Kidney (tissue), 14 donors: ENCODE measurements around the gene USP47. TPM values are rescaled to one million over a fixed set of nuclear protein-coding genes. Genes with fewer than 3 reads are reported as not detected.

Source experiments
- DNase-seq, 5 donors: peaks; one replicate each; pipeline ENCODE4 v3.0.0-alpha.2; 2013 to 2020
- FAIRE-seq: peaks from 2 replicates; lab custom pipeline; 2012; peaks lifted over from hg19 to GRCh38; lab: Jason Lieb, UNC
- H3K27ac ChIP-seq, 2 donors: one replicate each; pipeline ENCODE4 v1.7.0; 2013; ENCODE audit warnings: low read depth in 2 of 2, low read length in 2 of 2, inconsistent platforms in 1 of 2
- H3K27me3 ChIP-seq: one replicate; pipeline ENCODE4 v1.7.1; 2013; ENCODE audit warnings: low read length, inconsistent platforms; ENCODE audit not compliant: control insufficient read depth, insufficient read depth
- H3K36me3 ChIP-seq, 3 donors: one replicate each; pipeline versions ENCODE4 v1.7.0 to v1.7.1; 2013; ENCODE audit warnings: low read length in 3 of 3, control low read depth in 1 of 3, inconsistent platforms in 1 of 3; ENCODE audit not compliant: insufficient read depth in 3 of 3, control insufficient read depth in 2 of 3
- H3K4me1 ChIP-seq, 3 donors: one replicate each; pipeline versions ENCODE4 v1.7.0 to v1.7.1; 2013; ENCODE audit warnings: low read length in 3 of 3, inconsistent platforms in 1 of 3, low read depth in 1 of 3; ENCODE audit not compliant: control insufficient read depth in 2 of 3, insufficient read depth in 2 of 3
- H3K4me3 ChIP-seq, 3 donors: one replicate each; pipeline versions ENCODE4 v1.7.0 to v1.8.1; 2013; ENCODE audit warnings: low read length in 3 of 3, control low read depth in 1 of 3, inconsistent platforms in 1 of 3
- H3K9ac ChIP-seq, 3 donors: one replicate each; pipeline versions ENCODE4 v1.7.0 to v1.7.1; 2013; ENCODE audit warnings: low read length in 3 of 3, control low read depth in 1 of 3, inconsistent platforms in 1 of 3
- H3K9me3 ChIP-seq, 3 donors: one replicate each; pipeline versions ENCODE4 v1.7.0 to v1.7.1; 2013; ENCODE audit warnings: low read length in 3 of 3, control low read depth in 1 of 3, inconsistent platforms in 1 of 3; ENCODE audit not compliant: control insufficient read depth in 2 of 3, insufficient read depth in 1 of 3
- intact Hi-C: fragments of 100-400 bp; cut with DNase I; formaldehyde crosslinking; loops from one replicate; pipeline ENCODE4 v1.11.1; 2022
- polyA plus RNA-seq: library from polyadenylated mRNA; stranded (reverse); fragments of 350-450 nt; fragmentation: Illumina TruSeq; extraction: RNeasy Lipid Tissue Mini Kit (QIAGEN cat#74804); gene quantifications from one replicate; pipeline ENCODE4 v1.2.3, GENCODE V29; 2014; ENCODE audit warnings: low read depth, low replicate concordance; ENCODE audit not compliant: insufficient read depth
- total RNA-seq: library from RNA; stranded (reverse); fragmentation: NEBNext Ultra II Directional; extraction: Animal tissue kit (Norgen Biotek cat#: 25700); gene quantifications from one replicate; pipeline ENCODE4 v1.2.1, GENCODE V29; 2021
- TF ChIP-seq, protein P1 (sequence below): IDR thresholded peaks from 3 replicates; pipeline ENCODE4 v1.5.1; 2012; ENCODE audit warnings: mild to moderate bottlenecking, moderate library complexity, borderline replicate concordance; ENCODE audit not compliant: insufficient read depth; ENCODE audit errors: extremely low read depth
- donor health status: control.
- donor health status: control.
- donor health status: control.
- donor health status: control.
- donor health status: control.
- donor health status: DM: yes; HTN: yes; CAD: no.
- donor health status: Normal renal cell carcinoma (clear cell type).

USP47 gene
- total and polyA plus RNA-seq, 2 donors from 2014 or later: 16.3 to 43.3 TPM

GRCh38 chr11:11880179-11880578 is 38.4 kb downstream of the USP47 start:
- TF ChIP-seq, protein P1, sequence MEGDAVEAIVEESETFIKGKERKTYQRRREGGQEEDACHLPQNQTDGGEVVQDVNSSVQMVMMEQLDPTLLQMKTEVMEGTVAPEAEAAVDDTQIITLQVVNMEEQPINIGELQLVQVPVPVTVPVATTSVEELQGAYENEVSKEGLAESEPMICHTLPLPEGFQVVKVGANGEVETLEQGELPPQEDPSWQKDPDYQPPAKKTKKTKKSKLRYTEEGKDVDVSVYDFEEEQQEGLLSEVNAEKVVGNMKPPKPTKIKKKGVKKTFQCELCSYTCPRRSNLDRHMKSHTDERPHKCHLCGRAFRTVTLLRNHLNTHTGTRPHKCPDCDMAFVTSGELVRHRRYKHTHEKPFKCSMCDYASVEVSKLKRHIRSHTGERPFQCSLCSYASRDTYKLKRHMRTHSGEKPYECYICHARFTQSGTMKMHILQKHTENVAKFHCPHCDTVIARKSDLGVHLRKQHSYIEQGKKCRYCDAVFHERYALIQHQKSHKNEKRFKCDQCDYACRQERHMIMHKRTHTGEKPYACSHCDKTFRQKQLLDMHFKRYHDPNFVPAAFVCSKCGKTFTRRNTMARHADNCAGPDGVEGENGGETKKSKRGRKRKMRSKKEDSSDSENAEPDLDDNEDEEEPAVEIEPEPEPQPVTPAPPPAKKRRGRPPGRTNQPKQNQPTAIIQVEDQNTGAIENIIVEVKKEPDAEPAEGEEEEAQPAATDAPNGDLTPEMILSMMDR: no peak
- Histone ChIP-seq H3K9me3 (no peaks in the 10 kb centered on the region), H3K36me3 (peaks cover 3 to 6% (median 4%) of the 10 kb centered on the region in 3 donors), H3K9ac (no peak overlapping the region), H3K27ac (no peak overlapping the region), H3K4me3 (no peak overlapping the region), H3K27me3 (no peaks in the 10 kb centered on the region), H3K4me1 (no peaks in the 10 kb centered on the region)
- DNase-seq: no peak
- intact Hi-C loops: no loop called here
- FAIRE-seq: no peak

GRCh38 chr11:11882539-11882938 is 40.8 kb downstream of the USP47 start:
- Histone ChIP-seq H3K9ac (no peak overlapping the region), H3K9me3 (no peaks in the 10 kb centered on the region), H3K36me3 (peaks cover 6 to 26% (median 10%) of the 10 kb centered on the region in 3 donors), H3K4me3 (no peak overlapping the region), H3K27ac (no peak overlapping the region), H3K4me1 (no peaks in the 10 kb centered on the region), H3K27me3 (no peaks in the 10 kb centered on the region)
- FAIRE-seq (no peak), DNase-seq (no peak)
- TF ChIP-seq, protein P1: no peak
- intact Hi-C loops: no loop called here

DNA sequence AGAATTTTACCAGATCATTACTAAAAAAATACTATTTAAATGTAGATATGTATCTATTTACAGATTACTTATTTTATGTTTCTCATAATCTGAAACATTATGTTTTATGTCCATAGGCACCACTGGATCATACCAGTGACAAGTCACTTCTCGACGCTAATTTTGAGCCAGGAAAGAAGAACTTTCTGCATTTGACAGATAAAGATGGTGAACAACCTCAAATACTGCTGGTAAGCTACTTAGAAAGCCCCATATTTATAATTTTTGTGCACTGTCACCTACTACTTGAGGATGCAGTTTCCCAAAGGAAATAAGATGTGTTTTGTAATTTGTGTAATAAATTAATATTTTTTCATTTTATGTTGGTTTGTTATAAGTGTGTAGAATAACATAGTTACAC is 42.6 kb downstream of the USP47 start:
- TF ChIP-seq, protein P1: no peak
- H3K4me1 ChIP-seq: no peaks in the 10 kb centered on the region
- no peak for FAIRE-seq

GRCh38 chr11:11884774-11885481 is 43.2 kb downstream of the USP47 start:
- Histone ChIP-seq H3K9ac (no peak overlapping the region), H3K27ac (no peak overlapping the region), H3K4me3 (no peak overlapping the region), H3K27me3 (no peaks in the 10 kb centered on the region), H3K9me3 (no peaks in the 10 kb centered on the region), H3K4me1 (no peaks in the 10 kb centered on the region), H3K36me3 (peaks cover 6 to 26% (median 10%) of the 10 kb centered on the region in 3 donors)
- TF ChIP-seq, protein P1: no peak
- intact Hi-C loops: no loop called here
- no peak for DNase-seq
- FAIRE-seq: no peak

More for the DNA sequence above, 42.6 kb downstream of the USP47 start:
- no peak for DNase-seq
- Histone ChIP-seq H3K4me3 (no peak overlapping the region), H3K9me3 (no peaks in the 10 kb centered on the region), H3K27me3 (no peaks in the 10 kb centered on the region), H3K27ac (no peak overlapping the region), H3K9ac (no peak overlapping the region), H3K36me3 (peaks cover 6 to 26% (median 10%) of the 10 kb centered on the region in 3 donors)
- intact Hi-C loops: no loop called here
